CD14-positive monocyte (primary cell): ENCODE results near the gene OGFRL1. TPM values are rescaled to one million over a fixed set of nuclear protein-coding genes. Genes with fewer than 3 reads are reported as not detected.

Experiments
- DNase-seq, 3 donors: peaks; one replicate each; pipeline ENCODE4 v3.0.0-alpha.2; 2011 to 2022
- H2AFZ ChIP-seq: 2 replicates; pipeline ENCODE4 v1.6.0; 2012; ENCODE audit warnings: mild to moderate bottlenecking, low read depth, low read length, inconsistent platforms; ENCODE audit not compliant: insufficient read depth, poor library complexity, severe bottlenecking
- H3K27ac ChIP-seq, 2 donors: 1 replicate in 1 of 2; 2 replicates in 1 of 2; pipeline ENCODE4 v1.5.1; 2012 to 2013; ENCODE audit warnings: low read length in 2 of 2, control low read depth in 1 of 2, inconsistent platforms in 1 of 2, low read depth in 1 of 2, mild to moderate bottlenecking in 1 of 2
- H3K27me3 ChIP-seq, 2 donors: one replicate each; pipeline versions ENCODE4 v1.6.0 to v1.6.1; 2011 to 2013; ENCODE audit warnings: low read length in 2 of 2; ENCODE audit not compliant: control insufficient read depth in 2 of 2, insufficient read depth in 2 of 2
- H3K36me3 ChIP-seq, 2 donors: replicated peaks in 1 of 2; 1 replicate in 1 of 2; 2 replicates in 1 of 2; pipeline versions ENCODE4 v1.5.1 to v1.6.1; 2012 to 2013; ENCODE audit warnings: low read length in 2 of 2, control low read depth in 1 of 2, inconsistent platforms in 1 of 2, mild to moderate bottlenecking in 1 of 2; ENCODE audit not compliant: insufficient read depth in 2 of 2, control insufficient read depth in 1 of 2
- H3K4me1 ChIP-seq, 2 donors: 1 replicate in 1 of 2; 2 replicates in 1 of 2; pipeline versions ENCODE4 v1.5.1 to v1.6.1; 2012 to 2013; ENCODE audit warnings: low read length in 2 of 2, control low read depth in 1 of 2, inconsistent platforms in 1 of 2, mild to moderate bottlenecking in 1 of 2, moderate library complexity in 1 of 2; ENCODE audit not compliant: insufficient read depth in 2 of 2, control insufficient read depth in 1 of 2
- H3K4me2 ChIP-seq: replicated peaks from 2 replicates; pipeline ENCODE3; 2012; ENCODE audit warnings: low read length, moderate library complexity, mild to moderate bottlenecking; ENCODE audit not compliant: poor library complexity, severe bottlenecking; ENCODE audit errors: extremely low read depth
- H3K4me3 ChIP-seq, 3 experiments: fragments of 200-600 bp in 1 of 3; sonication (generic) in 1 of 3; replicated peaks in 1 of 3; 1 replicate in 2 of 3; 2 replicates in 1 of 3; pipeline ENCODE4 v1.5.1; 2011 to 2013; ENCODE audit warnings: low read length in 3 of 3, mild to moderate bottlenecking in 3 of 3, control low read depth in 2 of 3, low read depth in 2 of 3, inconsistent platforms in 1 of 3, moderate library complexity in 1 of 3
- H3K79me2 ChIP-seq: 2 replicates; pipeline ENCODE4 v1.6.0; 2012; ENCODE audit warnings: mild to moderate bottlenecking, control low read depth, inconsistent platforms, low read length, moderate library complexity; ENCODE audit not compliant: insufficient read depth
- H3K9ac ChIP-seq: 2 replicates; pipeline ENCODE4 v1.6.0; 2017; ENCODE audit warnings: low read length, mild to moderate bottlenecking; ENCODE audit not compliant: insufficient read depth, poor library complexity, severe bottlenecking
- H3K9me3 ChIP-seq, 2 donors: replicated peaks in 1 of 2; 1 replicate in 1 of 2; 2 replicates in 1 of 2; pipeline versions ENCODE4 v1.5.1 to v1.6.1; 2012 to 2013; ENCODE audit warnings: low read length in 2 of 2, control low read depth in 1 of 2; ENCODE audit not compliant: control insufficient read depth in 1 of 2, insufficient read depth in 1 of 2
- H4K20me1 ChIP-seq: 2 replicates; pipeline ENCODE4 v1.6.0; 2012; ENCODE audit warnings: mild to moderate bottlenecking, low read length, control low read depth, moderate library complexity; ENCODE audit not compliant: insufficient read depth
- H3K27ac Mint-ChIP-seq, 7 donors: one replicate each; pipeline ENCODE4 v1.8.0; 2020; ENCODE audit warnings: mild to moderate bottlenecking in 7 of 7, mixed read lengths in 7 of 7, moderate library complexity in 6 of 7, inconsistent platforms in 2 of 7
- H3K27me3 Mint-ChIP-seq, 3 donors: one replicate each; pipeline ENCODE4 v1.8.0; 2021 to 2022; ENCODE audit warnings: low read depth in 3 of 3, mild to moderate bottlenecking in 3 of 3, mixed read lengths in 3 of 3, moderate library complexity in 3 of 3, inconsistent platforms in 1 of 3
- H3K36me3 Mint-ChIP-seq, 2 donors: one replicate each; pipeline ENCODE4 v1.8.0; 2020; ENCODE audit warnings: mixed read lengths in 2 of 2, inconsistent platforms in 1 of 2, mild to moderate bottlenecking in 1 of 2
- H3K4me1 Mint-ChIP-seq: one replicate; pipeline ENCODE4 v1.8.0; 2020; ENCODE audit warnings: mild to moderate bottlenecking, mixed read lengths
- H3K4me3 Mint-ChIP-seq, 2 donors: one replicate each; pipeline ENCODE4 v1.8.0; 2020; ENCODE audit warnings: mild to moderate bottlenecking in 2 of 2, mixed read lengths in 2 of 2, moderate library complexity in 1 of 2
- H3K9me3 Mint-ChIP-seq, 7 donors: one replicate each; pipeline ENCODE4 v1.8.0; 2020 to 2022; ENCODE audit warnings: mixed read lengths in 7 of 7, mild to moderate bottlenecking in 6 of 7, moderate library complexity in 6 of 7, inconsistent platforms in 2 of 7
- CTCF ChIP-seq: fragments of 200-600 bp; IDR thresholded peaks from one replicate; pipeline ENCODE4 v1.8.0; 2022; ENCODE audit warnings: antibody characterized with exemption, mild to moderate bottlenecking
- WGBS: methylation state at CpG from one replicate; pipeline ENCODE4 v1.1.5; 2013; ENCODE audit warnings: missing lambda C conversion rate; ENCODE audit not compliant: insufficient coverage; 5-methylcytosine and 5-hydroxymethylcytosine counted together
- intact Hi-C, 2 donors: fragments of 100-400 bp; cut with micrococcal nuclease; formaldehyde crosslinking; loops; one replicate each; pipeline versions ENCODE4 v1.15.0 to v1.15.1; 2023
- polyA plus RNA-seq, 3 donors: library from polyadenylated mRNA; depleted of rRNA in 1 of 3; unstranded in 2 of 3; stranded (reverse) in 1 of 3; fragments of 300-500 nt in 2 of 3; fragments of >200 nt in 1 of 3; fragmentation: Illumina TruSeq in 2 of 3; gene quantifications; 1 replicate in 2 of 3; 2 replicates in 1 of 3; pipeline ENCODE4 v1.2.3, GENCODE V29; 2012 to 2021

OGFRL1 gene
- polyA plus RNA-seq, 3 donors, result 52.9 to 72.8 (median 58.3) TPM

- H3K36me3 Mint-ChIP-seq, result peaks cover 0 to 2% of the 10 kb centered on the region in 2 donors
- Histone ChIP-seq H3K4me1 (peaks cover 22 to 33% of the 10 kb centered on the region in 2 donors), H3K9ac (no peak overlapping the region), H3K4me2 (no peak overlapping the region), H3K4me3 (no peak overlapping the region), H3K9me3 (no peaks in the 10 kb centered on the region), H3K27ac (no peak overlapping the region), H2AFZ (no peak overlapping the region), H3K36me3 (no peaks in the 10 kb centered on the region), H4K20me1 (no peaks in the 10 kb centered on the region), H3K27me3 (no peaks in the 10 kb centered on the region), H3K79me2 (no peaks in the 10 kb centered on the region)
- no peaks in the 10 kb centered on the region for H3K9me3 Mint-ChIP-seq
- DNase-seq, result peak in 2 of 3 donors; percentile 11 to 38
- peaks cover 0 to 1% (median 0%) of the 10 kb centered on the region in 3 donors for H3K27me3 Mint-ChIP-seq
- no peak for TF ChIP-seq CTCF
- H3K27ac Mint-ChIP-seq, result no peak overlapping the region
- H3K4me3 Mint-ChIP-seq, result no peak overlapping the region
- peaks cover 34% of the 10 kb centered on the region for H3K4me1 Mint-ChIP-seq
- WGBS, result 33% methylated on average over 1 of the region's 5 CpGs
- intact Hi-C loops, result loop anchor here (2.0 to 5.0 kb wide), 2 partner anchors 158 to 159 kb away; no protein-coding TSS in a partner anchor
Measured at GRCh38 chr6:71349976-71350615, 61.5 kb downstream of the OGFRL1 start.

- H3K36me3 ChIP-seq, result no peaks in the 10 kb centered on the region
- no peak overlapping the region for H3K4me2 ChIP-seq
- Mint-ChIP-seq H3K9me3 (peaks cover 0 to 5% (median 3%) of the 10 kb centered on the region in 7 donors), H3K36me3 (no peaks in the 10 kb centered on the region), H3K4me3 (no peak overlapping the region), H3K4me1 (peaks cover 26% of the 10 kb centered on the region), H3K27me3 (peaks cover 0 to 1% (median 0%) of the 10 kb centered on the region in 3 donors), H3K27ac (no peak overlapping the region)
- no peak overlapping the region for H3K4me3 ChIP-seq
- no peak overlapping the region for H3K27ac ChIP-seq
- no peak for DNase-seq
- intact Hi-C loops, result loop anchor here in 1 of 2 donors (5.0 kb wide), 1 partner anchor 159 kb away; no protein-coding TSS in a partner anchor
- no peak overlapping the region for H2AFZ ChIP-seq
- no peaks in the 10 kb centered on the region for H3K79me2 ChIP-seq
- no peaks in the 10 kb centered on the region for H4K20me1 ChIP-seq
- no peak for TF ChIP-seq CTCF
- H3K9ac ChIP-seq, result no peak overlapping the region
- peaks cover 19 to 29% of the 10 kb centered on the region in 2 donors for H3K4me1 ChIP-seq
- H3K27me3 ChIP-seq, result no peaks in the 10 kb centered on the region
- no peaks in the 10 kb centered on the region for H3K9me3 ChIP-seq
Measured at GRCh38 chr6:71351190-71351589, 62.6 kb downstream of the OGFRL1 start.
